GM21717 (cell line): Measurements from ENCODE around the gene NSMCE4A.
A peak's percentile ranks its signal among the peaks of the same experiment; 100 is the strongest.
"Not testable (repeated sequence)": the region's sequence is repeated elsewhere in the genome, so short reads cannot be mapped to it uniquely, and the experiment has no call there.

Experiments
- ATAC-seq: cut with Tn5 transposase; IDR thresholded peaks from one replicate; pipeline ENCODE4 v1.9.1; 2021; ENCODE audit warnings: mild to moderate bottlenecking, moderate library complexity; ENCODE audit not compliant: unreplicated experiment

NSMCE4A gene

GRCh38 chr10:121990015-121990677, 15.1 kb upstream of the NSMCE4A start:
- no peak for ATAC-seq

DNA sequence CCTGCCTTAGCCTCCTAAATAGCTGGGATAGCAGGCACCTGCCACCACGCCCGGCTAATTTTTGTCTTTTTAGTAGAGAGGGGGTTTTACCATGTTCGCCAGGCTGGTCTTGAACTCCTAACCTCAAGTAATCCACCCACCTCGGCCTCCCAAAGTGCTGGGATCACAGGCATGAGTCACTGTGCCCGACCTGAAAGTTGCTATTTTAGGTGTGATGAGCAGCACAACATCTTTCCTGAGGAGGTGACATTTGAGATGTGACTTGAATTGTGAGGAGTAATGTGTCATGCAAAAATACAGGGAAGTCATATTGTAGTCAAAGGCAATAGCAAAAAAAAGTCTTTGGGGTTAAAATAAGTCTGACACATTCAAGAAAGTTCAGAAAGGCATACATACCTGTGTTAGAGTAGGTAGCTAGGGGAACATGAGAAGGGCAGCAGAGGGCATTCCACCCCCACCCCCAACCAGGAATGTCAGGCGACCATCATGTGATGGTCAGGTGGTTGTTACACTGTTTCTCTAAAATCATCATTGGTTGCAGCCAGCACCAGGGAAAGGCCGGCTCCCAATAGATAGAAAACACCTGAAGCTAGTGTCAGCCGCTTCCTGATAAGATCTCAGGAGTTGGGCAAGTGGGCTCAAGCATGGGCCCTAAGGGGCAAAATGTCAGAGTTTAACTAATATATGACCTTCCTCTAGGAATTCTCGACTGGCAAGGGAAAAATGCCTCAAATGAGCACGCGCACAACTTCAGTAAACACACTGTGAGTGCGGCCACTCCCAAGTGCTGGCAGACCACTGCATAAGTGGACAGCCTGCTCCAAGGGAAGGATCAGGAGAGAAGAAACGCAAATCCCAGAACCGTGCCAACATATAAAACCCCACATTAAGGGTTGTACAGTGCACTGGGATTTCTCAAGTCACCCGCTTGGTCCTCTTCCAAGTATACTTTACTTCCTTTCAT, 13.6 kb upstream of the NSMCE4A start, which contains the start of gene TACC2:
TACC2 (plus strand) TSS at position 803 of the 964 bp plus-strand sequence. CDS start 32,819 bp downstream, outside the sequence.
- no peak for ATAC-seq

GRCh38 chr10:121984463-121984862, 9.4 kb upstream of the NSMCE4A start:
- no peak for ATAC-seq

DNA sequence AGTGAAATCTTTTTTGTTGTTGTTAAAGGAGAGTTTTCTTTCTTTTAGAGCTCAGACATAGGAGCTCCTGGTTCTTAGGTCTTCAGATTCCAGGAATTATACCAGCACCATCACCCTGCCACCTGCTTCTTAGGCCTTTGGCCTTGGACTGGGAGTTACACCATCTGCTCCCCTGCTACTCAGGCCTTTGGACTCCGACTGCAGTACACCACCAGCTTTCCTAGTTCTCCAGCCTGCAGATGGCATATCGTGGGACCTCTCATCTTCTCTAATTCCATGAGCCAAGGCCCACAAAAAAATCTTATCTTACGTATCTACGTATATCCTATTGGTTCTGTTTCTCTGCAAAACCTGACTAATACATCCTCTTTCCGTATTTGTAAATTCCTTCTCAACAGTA, 8.8 kb upstream of the NSMCE4A start:
- ATAC-seq = no peak

GRCh38 chr10:121981346-121981745, 6.3 kb upstream of the NSMCE4A start:
- no peak for ATAC-seq

DNA sequence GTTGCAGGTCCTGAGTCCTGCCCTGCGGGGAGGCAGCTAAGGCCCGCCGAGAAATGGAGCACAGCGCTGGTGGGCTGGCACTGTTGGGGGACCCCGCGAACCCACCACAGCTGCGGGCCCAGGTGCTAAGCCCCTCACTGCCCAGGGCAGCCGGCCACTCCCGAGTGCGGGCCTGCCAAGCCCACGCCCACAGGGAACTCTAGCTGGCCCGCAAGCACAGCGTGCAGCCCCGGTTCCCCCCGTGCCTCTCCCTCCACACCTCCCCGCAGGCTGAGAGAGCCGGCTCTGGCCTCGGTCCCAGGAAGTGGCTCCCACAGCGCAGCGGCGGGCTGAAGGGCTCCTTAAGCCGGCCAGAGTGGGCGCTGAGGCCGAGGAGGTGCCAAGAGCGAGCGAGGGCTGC, 3.5 kb upstream of the NSMCE4A start:
- ATAC-seq = no peak

DNA sequence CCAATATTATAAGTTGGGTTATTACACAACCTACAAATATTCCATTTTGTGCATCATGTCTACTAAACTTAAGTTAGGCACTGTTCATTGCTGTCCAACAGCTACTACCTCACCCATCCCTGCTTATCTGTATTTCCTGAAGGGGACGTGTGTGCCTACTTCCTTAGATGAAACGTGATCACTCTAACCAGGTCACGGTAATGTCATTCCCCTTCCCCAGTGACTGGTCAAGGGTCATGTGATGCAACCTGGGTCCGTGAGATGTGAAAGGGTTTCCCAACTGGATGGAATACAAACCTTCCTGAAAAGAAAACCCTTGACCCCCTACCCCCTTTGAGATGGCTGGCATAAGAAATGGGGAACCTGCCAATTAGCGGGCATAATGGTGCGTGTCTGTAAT, 1.6 kb upstream of the NSMCE4A start:
- no peak for ATAC-seq

DNA sequence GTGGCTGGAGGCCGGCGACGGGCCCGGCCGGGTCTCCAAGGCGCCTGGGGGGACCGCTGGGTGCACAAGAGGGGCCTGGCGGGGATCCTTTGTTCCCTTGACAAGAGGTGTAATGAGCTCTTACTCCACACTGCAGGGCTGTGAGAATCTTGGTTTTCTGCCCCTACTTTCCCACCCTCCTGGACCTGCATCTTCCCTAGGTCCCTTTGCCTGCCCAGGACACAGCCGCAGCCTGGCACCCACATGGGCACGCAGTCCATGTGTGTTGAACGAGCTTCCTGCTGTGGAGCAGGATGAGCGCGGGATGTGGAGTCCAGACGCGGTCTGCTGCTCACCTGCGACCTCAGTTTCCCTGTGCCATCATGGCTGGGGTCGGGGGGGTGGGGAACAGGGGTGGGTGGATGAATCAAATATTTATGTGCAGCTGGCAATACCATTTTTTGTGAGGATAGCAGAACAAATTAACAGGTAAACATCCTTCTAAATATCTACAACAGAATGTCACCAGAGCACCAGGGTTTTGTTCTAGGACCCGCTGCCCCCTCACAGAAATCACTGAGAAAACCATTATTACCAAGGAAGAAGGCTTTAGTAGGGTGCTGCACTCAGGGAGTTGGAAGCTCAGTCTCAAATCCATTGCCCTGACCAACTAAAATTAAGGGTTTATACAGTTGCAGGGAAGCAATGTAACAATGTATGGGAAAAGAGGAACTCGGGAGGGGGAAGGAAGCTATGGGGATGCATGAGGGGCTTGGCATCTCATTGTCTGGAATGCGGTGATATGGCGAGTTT, 474 bp upstream of the NSMCE4A start:
- no peak for ATAC-seq

DNA sequence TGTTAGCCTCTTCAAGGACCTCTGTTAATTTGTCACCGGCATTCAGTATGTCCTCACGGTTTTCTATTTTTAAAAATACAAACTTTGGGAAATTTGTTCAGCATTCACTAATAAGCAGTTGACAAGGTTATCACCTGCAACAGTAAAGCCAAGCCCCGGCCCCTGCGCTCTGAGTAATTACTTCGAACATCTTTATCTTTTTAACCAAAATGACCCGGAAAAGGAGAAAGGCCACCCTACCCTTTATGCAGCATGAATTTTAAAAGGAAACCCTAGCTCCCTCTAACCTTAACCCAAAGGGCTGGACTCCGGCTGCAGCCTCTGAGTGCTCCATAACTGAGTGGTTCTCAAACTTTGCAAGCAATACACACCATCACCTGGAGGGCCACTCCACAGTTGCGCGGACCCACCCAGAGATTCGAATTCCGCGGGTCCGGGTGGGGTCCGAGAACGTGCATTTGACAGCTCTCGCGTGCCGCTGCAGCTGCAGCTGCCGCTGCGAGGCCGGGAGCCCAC, 940 bp downstream of the NSMCE4A start:
- peak; percentile 24 for ATAC-seq

DNA sequence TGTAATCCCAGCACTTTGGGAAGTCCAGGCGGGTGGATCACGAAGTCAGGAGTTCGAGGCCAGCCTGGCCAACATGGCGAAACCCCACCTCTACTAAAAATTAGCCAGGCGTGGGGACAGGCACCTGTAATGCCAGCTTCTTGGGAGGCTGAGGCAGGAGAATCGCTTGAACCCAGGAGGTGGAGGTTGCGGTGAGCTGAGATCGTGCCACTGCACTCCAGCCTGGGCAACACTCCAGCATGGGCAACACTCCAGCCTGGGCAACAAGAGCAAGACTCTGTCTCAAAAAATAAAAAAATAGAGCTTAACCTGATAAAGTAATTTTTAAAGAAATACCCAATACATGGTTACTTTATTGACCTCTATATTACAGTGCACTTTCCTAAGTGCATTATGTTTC, 5.9 kb downstream of the NSMCE4A start:
- ATAC-seq = not testable (repeated sequence)

GRCh38 chr10:121965996-121966395, 9.0 kb downstream of the NSMCE4A start:
- no peak for ATAC-seq

- ATAC-seq = no peak
Observed at GRCh38 chr10:121961456-121961855, 13.6 kb downstream of the NSMCE4A start.

GRCh38 chr10:121959671-121960070, 15.3 kb downstream of the NSMCE4A start:
- ATAC-seq = no peak

- ATAC-seq = no peak
Observed at GRCh38 chr10:121956111-121957061, 18.6 kb downstream of the NSMCE4A start.

GRCh38 chr10:121952226-121952625, 22.8 kb downstream of the NSMCE4A start:
- ATAC-seq = no peak

DNA sequence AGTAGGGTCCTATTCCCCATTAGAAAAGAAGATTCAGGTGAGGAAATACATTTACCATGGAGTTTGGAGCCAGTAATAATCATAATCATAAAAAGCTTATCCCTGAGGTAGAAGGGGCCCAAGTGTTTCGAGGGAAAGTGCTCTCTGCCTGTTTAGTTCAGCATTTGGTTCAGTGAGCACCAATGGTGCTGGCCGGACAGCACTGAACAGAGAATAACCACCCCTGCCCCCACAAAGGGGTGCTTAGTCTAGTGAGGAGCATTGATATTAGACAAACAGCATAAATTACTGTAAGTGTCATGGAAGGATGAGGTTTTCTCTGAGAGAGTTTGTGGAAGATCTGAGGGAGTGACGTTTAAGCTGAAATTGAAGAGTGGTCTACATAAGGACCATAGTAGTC, 25.6 kb downstream of the NSMCE4A start:
- no peak for ATAC-seq

- ATAC-seq = no peak
Observed at GRCh38 chr10:121949049-121949448, 26.0 kb downstream of the NSMCE4A start.

GRCh38 chr10:121947343-121948330, 27.4 kb downstream of the NSMCE4A start:
- ATAC-seq = no peak
